ENCODE measurements around the gene TBC1D2B. TPM values are rescaled to one million over a fixed set of nuclear protein-coding genes. Genes with fewer than 3 reads are reported as not detected.

The TBC1D2B gene
- total RNA-seq, 1 donor from 2014 or later, result 69.8 TPM

GRCh38 chr15:78075490-78076230 lies 1.9 kb downstream of the TBC1D2B start:
- ATAC-seq, result peak; percentile 77 to 83
- H3K4me1 ChIP-seq, result peaks cover 66% of the 10 kb centered on the region
- no peak for DNase-seq
- peak overlapping the region; percentile 96 for H3K4me3 ChIP-seq
- no peaks in the 10 kb centered on the region for H3K36me3 ChIP-seq
- H3K27ac ChIP-seq, result peak overlapping the region; percentile 95
- no peak for TF ChIP-seq CTCF (IDR thresholded peaks at IDR 0.05)
- no peaks in the 10 kb centered on the region for H3K27me3 ChIP-seq (ENCODE audit: low read depth)
- no peaks in the 10 kb centered on the region for H3K9me3 ChIP-seq
- intact Hi-C loops (cut with DNase I), result no loop called here

GRCh38 chr15:78073046-78073787 lies 4.3 kb downstream of the TBC1D2B start:
- Histone ChIP-seq H3K36me3 (no peaks in the 10 kb centered on the region), H3K4me1 (peaks cover 87% of the 10 kb centered on the region), H3K4me3 (peak overlapping the region; percentile 17), H3K9me3 (no peaks in the 10 kb centered on the region), H3K27ac (peak overlapping the region; percentile 75), H3K27me3 (ENCODE audit: low read depth) (no peaks in the 10 kb centered on the region)
- no peak for DNase-seq
- no peak for ATAC-seq
- intact Hi-C loops (cut with DNase I), result no loop called here
- TF ChIP-seq CTCF (IDR thresholded peaks at IDR 0.05), result no peak

GRCh38 chr15:78072080-78072892 lies 5.2 kb downstream of the TBC1D2B start:
- H3K9me3 ChIP-seq, result no peaks in the 10 kb centered on the region
- H3K4me3 ChIP-seq, result peak overlapping the region; percentile 17
- intact Hi-C loops (cut with DNase I), result no loop called here
- H3K4me1 ChIP-seq, result peaks cover 90% of the 10 kb centered on the region
- peak overlapping the region; percentile 75 for H3K27ac ChIP-seq
- H3K36me3 ChIP-seq, result no peaks in the 10 kb centered on the region
- ATAC-seq (peak; percentile 5 to 34), DNase-seq (no peak)
- no peak for TF ChIP-seq CTCF (IDR thresholded peaks at IDR 0.05)
- H3K27me3 ChIP-seq (ENCODE audit: low read depth), result no peaks in the 10 kb centered on the region

GRCh38 chr15:78071383-78071782 lies 6.1 kb downstream of the TBC1D2B start:
- intact Hi-C loops (cut with DNase I), result no loop called here
- DNase-seq, result no peak
- H3K9me3 ChIP-seq, result no peaks in the 10 kb centered on the region
- no peaks in the 10 kb centered on the region for H3K27me3 ChIP-seq (ENCODE audit: low read depth)
- no peak overlapping the region for H3K4me3 ChIP-seq
- TF ChIP-seq CTCF (IDR thresholded peaks at IDR 0.05), result no peak
- no peaks in the 10 kb centered on the region for H3K36me3 ChIP-seq
- no peak for ATAC-seq
- H3K4me1 ChIP-seq, result peaks cover 95% of the 10 kb centered on the region
- peak overlapping the region; percentile 75 for H3K27ac ChIP-seq

- intact Hi-C loops (cut with DNase I), result no loop called here
- DNase-seq (no peak), ATAC-seq (peak in 1 of 2 donors; percentile 32)
- Histone ChIP-seq H3K4me1 (peaks cover 97% of the 10 kb centered on the region), H3K27me3 (ENCODE audit: low read depth) (no peaks in the 10 kb centered on the region), H3K4me3 (no peak overlapping the region), H3K36me3 (no peaks in the 10 kb centered on the region), H3K27ac (peak overlapping the region; percentile 74), H3K9me3 (no peaks in the 10 kb centered on the region)
- TF ChIP-seq CTCF (IDR thresholded peaks at IDR 0.05), result no peak
Measured at GRCh38 chr15:78070049-78070700, 7.3 kb downstream of the TBC1D2B start.
